WTC11 (cell line): ENCODE measurements around the gene GRIN3B. TPM values are rescaled to one million over a fixed set of nuclear protein-coding genes. Genes with fewer than 3 reads are reported as not detected.
A peak's percentile ranks its signal among the peaks of the same experiment; 100 is the strongest.

Source experiments
- ATAC-seq: fragments of 200-7000 bp; cut with Tn5 transposase; 2 replicates; pipeline ENCODE4 v1.10.0; 2021; ENCODE audit warnings: mild to moderate bottlenecking, moderate library complexity
- CTCF ChIA-PET: fragments of 300-600 bp; sonication (Branson Sonifier 250); formaldehyde crosslinking; loops from one replicate; lab custom pipeline; 2021; ENCODE audit warnings: antibody characterized with exemption; lab: Charles Lee
- POLR2A ChIA-PET: fragments of 350-600 bp; sonication (Branson Sonifier 250); formaldehyde crosslinking; loops from one replicate; lab custom pipeline; 2021; ENCODE audit warnings: antibody characterized with exemption; lab: Charles Lee
- DNase-seq: peaks from one replicate; pipeline ENCODE4 v3.0.0; 2021; ENCODE audit warnings: low spot score
- H3K27ac Mint-ChIP-seq: 2 replicates; pipeline ENCODE4 v1.8.0; 2021; ENCODE audit warnings: mixed read lengths
- H3K27me3 Mint-ChIP-seq: 2 replicates; pipeline ENCODE4 v1.8.0; 2021; ENCODE audit warnings: low read depth, mild to moderate bottlenecking, moderate library complexity, mixed read lengths
- H3K36me3 Mint-ChIP-seq: 2 replicates; pipeline ENCODE4 v1.8.0; 2021; ENCODE audit warnings: mixed read lengths
- H3K4me1 Mint-ChIP-seq: 2 replicates; pipeline ENCODE4 v1.8.0; 2022; ENCODE audit warnings: mixed read lengths
- H3K4me3 Mint-ChIP-seq: 2 replicates; pipeline ENCODE4 v1.8.0; 2021; ENCODE audit warnings: mild to moderate bottlenecking, moderate library complexity, mixed read lengths
- H3K9me3 Mint-ChIP-seq: 2 replicates; pipeline ENCODE4 v1.8.0; 2021; ENCODE audit warnings: mixed read lengths
- CBFB ChIP-seq: sonication (generic); formaldehyde crosslinking; IDR thresholded peaks from 2 replicates; pipeline ENCODE4 v1.8.1; 2022; ENCODE audit warnings: mild to moderate bottlenecking, low read depth, missing genetic modification reagents
- EMX1 ChIP-seq: fragments of 250-450 bp; sonication (Bioruptor Pico); IDR thresholded peaks from 2 replicates; pipeline ENCODE4 v1.8.0; 2021; ENCODE audit warnings: mild to moderate bottlenecking
- HMGA2 ChIP-seq: fragments of 250-450 bp; sonication (Bioruptor Pico); IDR thresholded peaks from 2 replicates; pipeline ENCODE4 v1.4.0; 2021; ENCODE audit warnings: mild to moderate bottlenecking, moderate library complexity
- NR2C2 ChIP-seq: sonication (generic); formaldehyde crosslinking; IDR thresholded peaks from 2 replicates; pipeline ENCODE4 v1.8.0; 2022; ENCODE audit warnings: mild to moderate bottlenecking, missing genetic modification reagents
- PREB ChIP-seq: sonication (generic); formaldehyde crosslinking; IDR thresholded peaks from 2 replicates; pipeline ENCODE4 v1.8.1; 2022; ENCODE audit warnings: mild to moderate bottlenecking, missing genetic modification reagents, moderate library complexity, borderline replicate concordance
- STAT6 ChIP-seq: sonication (generic); formaldehyde crosslinking; conservative IDR thresholded peaks from 2 replicates; pipeline ENCODE4 v1.8.1; 2023; ENCODE audit warnings: mild to moderate bottlenecking, low read depth, missing genetic modification reagents, moderate library complexity
- TCF7 ChIP-seq: sonication (generic); formaldehyde crosslinking; IDR thresholded peaks from 2 replicates; pipeline ENCODE4 v1.8.0; 2022; ENCODE audit warnings: mild to moderate bottlenecking, low read depth, missing genetic modification reagents, moderate library complexity
- USF2 ChIP-seq: sonication (generic); formaldehyde crosslinking; IDR thresholded peaks from 2 replicates; pipeline ENCODE4 v1.8.1; 2023; ENCODE audit warnings: mild to moderate bottlenecking, missing genetic modification reagents, moderate library complexity
- ZNF121 ChIP-seq: sonication (generic); formaldehyde crosslinking; IDR thresholded peaks from 2 replicates; pipeline ENCODE4 v1.8.0; 2023; ENCODE audit warnings: missing genetic modification reagents
- ZNF138 ChIP-seq: sonication (generic); formaldehyde crosslinking; conservative IDR thresholded peaks from 2 replicates; pipeline ENCODE4 v1.8.1; 2022; ENCODE audit warnings: mild to moderate bottlenecking, moderate library complexity, missing genetic modification reagents
- ZNF219 ChIP-seq: sonication (generic); formaldehyde crosslinking; IDR thresholded peaks from 2 replicates; pipeline ENCODE4 v1.8.0; 2023; ENCODE audit warnings: missing genetic modification reagents, mild to moderate bottlenecking, borderline replicate concordance
- ZNF317 ChIP-seq: sonication (generic); formaldehyde crosslinking; IDR thresholded peaks from 2 replicates; pipeline ENCODE4 v1.8.1; 2023; ENCODE audit warnings: low read depth, mild to moderate bottlenecking, moderate library complexity, missing genetic modification reagents, borderline replicate concordance
- ZNF416 ChIP-seq: fragments of 250-450 bp; sonication (Bioruptor Pico); IDR thresholded peaks from 2 replicates; pipeline ENCODE4 v1.9.0; 2021; ENCODE audit warnings: mild to moderate bottlenecking, inconsistent platforms
- ZNF532 ChIP-seq: fragments of 250-450 bp; sonication (Bioruptor Pico); IDR thresholded peaks from 2 replicates; pipeline ENCODE4 v1.9.0; 2021; ENCODE audit warnings: mild to moderate bottlenecking, borderline replicate concordance
- total RNA-seq: library from RNA; stranded (reverse); gene quantifications from 3 replicates; pipeline ENCODE4 v1.2.3, GENCODE V29; 2021
- TF ChIP-seq, protein P1 (sequence below): sonication (generic); formaldehyde crosslinking; IDR thresholded peaks from 2 replicates; pipeline ENCODE4 v1.8.1; 2022; ENCODE audit warnings: low read depth, mild to moderate bottlenecking, moderate library complexity, missing genetic modification reagents, borderline replicate concordance
- TF ChIP-seq, protein P2 (sequence below): fragments of 250-450 bp; sonication (Bioruptor Pico); IDR thresholded peaks from 2 replicates; pipeline ENCODE4 v2.1.2; 2022; ENCODE audit warnings: mild to moderate bottlenecking, moderate library complexity
- TF ChIP-seq, protein P3 (sequence below): fragments of 200-600 bp; IDR thresholded peaks from 2 replicates; pipeline ENCODE4 v1.8.0; 2022; ENCODE audit warnings: antibody characterized with exemption
- TF ChIP-seq, protein P4 (sequence below): sonication (generic); formaldehyde crosslinking; IDR thresholded peaks from 2 replicates; pipeline ENCODE4 v1.8.0; 2023; ENCODE audit warnings: missing genetic modification reagents
- TF ChIP-seq, protein P5 (sequence below): sonication (generic); formaldehyde crosslinking; IDR thresholded peaks from 2 replicates; pipeline ENCODE4 v1.8.1; 2023; ENCODE audit warnings: mild to moderate bottlenecking, moderate library complexity, missing genetic modification reagents

Gene GRIN3B
- total RNA-seq, 1 experiment from 2014 or later = 1.9 TPM

DNA sequence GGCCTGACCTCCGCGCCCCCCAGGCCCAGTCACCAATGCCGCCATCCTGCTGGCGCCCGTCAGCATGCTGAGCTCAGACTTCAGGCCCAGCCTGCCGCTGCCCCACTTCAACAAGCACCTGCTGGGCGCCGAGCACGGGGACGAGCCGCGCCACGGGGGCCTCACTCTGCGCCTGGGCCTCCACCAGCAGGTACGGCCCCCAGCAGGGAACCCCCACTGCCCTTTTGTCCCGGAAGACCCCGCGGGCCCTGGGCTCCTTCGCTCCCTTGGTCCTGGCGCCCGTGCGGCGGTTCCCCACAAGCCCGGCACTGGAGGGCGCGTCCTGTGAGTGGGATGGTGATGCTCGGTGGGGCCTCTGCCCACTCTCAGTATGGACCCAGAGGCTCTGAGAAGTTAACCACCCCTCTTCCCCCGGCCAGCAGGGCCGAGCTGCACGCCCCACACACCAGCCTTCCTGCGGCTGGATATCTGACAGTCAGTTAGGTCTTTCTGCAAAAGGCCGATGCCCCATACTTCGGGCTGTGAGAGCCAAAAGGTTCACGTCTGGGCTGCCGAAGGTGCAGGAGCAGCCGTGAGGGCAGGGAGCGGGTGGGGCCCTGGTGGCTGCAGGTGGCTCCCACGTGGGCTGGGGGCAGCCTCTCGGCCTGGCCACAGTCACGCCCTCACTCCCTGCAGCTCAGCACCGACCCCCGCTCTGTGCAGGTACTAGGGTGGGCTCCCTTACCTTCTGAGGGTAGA lies 8.1 kb upstream of the GRIN3B start (continued):
- TF ChIP-seq ZNF532 (no peak), ZNF416 (CRISPR knock-in tag) (0 out of 2 replicates have a peak, but pooled peaks have one; percentile 52), USF2 (CRISPR knock-in tag) (no peak), ZNF138 (no peak), ZNF219 (CRISPR knock-in tag) (no peak), STAT6 (CRISPR knock-in tag) (no peak), ZNF317 (CRISPR knock-in tag) (no peak), CBFB (CRISPR knock-in tag) (no peak), NR2C2 (CRISPR knock-in tag) (no peak)
- TF ChIP-seq, protein P1, sequence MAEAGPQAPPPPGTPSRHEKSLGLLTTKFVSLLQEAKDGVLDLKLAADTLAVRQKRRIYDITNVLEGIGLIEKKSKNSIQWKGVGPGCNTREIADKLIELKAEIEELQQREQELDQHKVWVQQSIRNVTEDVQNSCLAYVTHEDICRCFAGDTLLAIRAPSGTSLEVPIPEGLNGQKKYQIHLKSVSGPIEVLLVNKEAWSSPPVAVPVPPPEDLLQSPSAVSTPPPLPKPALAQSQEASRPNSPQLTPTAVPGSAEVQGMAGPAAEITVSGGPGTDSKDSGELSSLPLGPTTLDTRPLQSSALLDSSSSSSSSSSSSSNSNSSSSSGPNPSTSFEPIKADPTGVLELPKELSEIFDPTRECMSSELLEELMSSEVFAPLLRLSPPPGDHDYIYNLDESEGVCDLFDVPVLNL (CRISPR knock-in tag) = no peak
- TF ChIP-seq, protein P2, sequence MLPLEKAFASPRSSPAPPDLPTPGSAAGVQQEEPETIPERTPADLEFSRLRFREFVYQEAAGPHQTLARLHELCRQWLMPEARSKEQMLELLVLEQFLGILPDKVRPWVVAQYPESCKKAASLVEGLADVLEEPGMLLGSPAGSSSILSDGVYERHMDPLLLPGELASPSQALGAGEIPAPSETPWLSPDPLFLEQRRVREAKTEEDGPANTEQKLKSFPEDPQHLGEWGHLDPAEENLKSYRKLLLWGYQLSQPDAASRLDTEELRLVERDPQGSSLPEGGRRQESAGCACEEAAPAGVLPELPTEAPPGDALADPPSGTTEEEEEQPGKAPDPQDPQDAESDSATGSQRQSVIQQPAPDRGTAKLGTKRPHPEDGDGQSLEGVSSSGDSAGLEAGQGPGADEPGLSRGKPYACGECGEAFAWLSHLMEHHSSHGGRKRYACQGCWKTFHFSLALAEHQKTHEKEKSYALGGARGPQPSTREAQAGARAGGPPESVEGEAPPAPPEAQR (CRISPR knock-in tag) = no peak
- TF ChIP-seq, protein P3, sequence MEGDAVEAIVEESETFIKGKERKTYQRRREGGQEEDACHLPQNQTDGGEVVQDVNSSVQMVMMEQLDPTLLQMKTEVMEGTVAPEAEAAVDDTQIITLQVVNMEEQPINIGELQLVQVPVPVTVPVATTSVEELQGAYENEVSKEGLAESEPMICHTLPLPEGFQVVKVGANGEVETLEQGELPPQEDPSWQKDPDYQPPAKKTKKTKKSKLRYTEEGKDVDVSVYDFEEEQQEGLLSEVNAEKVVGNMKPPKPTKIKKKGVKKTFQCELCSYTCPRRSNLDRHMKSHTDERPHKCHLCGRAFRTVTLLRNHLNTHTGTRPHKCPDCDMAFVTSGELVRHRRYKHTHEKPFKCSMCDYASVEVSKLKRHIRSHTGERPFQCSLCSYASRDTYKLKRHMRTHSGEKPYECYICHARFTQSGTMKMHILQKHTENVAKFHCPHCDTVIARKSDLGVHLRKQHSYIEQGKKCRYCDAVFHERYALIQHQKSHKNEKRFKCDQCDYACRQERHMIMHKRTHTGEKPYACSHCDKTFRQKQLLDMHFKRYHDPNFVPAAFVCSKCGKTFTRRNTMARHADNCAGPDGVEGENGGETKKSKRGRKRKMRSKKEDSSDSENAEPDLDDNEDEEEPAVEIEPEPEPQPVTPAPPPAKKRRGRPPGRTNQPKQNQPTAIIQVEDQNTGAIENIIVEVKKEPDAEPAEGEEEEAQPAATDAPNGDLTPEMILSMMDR = no peak

DNA sequence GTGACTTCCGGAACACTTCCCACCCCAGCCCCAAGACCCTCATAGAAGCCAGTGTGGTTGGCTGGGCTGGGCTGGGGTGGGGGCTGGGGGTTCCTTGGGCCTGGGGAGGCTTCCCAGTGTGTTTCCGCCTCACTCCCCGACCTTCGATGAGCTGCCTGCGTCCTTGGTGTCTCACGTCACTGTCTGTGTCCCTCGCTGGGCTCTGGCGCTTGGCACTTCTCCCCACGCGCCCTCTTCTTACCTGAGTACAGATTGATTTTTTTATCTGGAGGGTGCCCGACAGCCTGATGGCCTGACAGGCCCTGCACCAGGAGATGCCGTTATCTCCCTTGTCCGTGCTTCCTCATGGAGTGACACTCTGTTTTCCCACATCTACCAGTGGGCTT lies 7.6 kb upstream of the GRIN3B start:
- Mint-ChIP-seq H3K9me3 (no peaks in the 10 kb centered on the region), H3K27ac (peak overlapping the region; percentile 72), H3K27me3 (peaks cover 11% of the 10 kb centered on the region), H3K36me3 (peaks cover 11% of the 10 kb centered on the region), H3K4me1 (peaks cover 5% of the 10 kb centered on the region; the same call in 1 of the 2 replicates), H3K4me3 (no peak overlapping the region)
- POLR2A ChIA-PET = no interaction called here
- CTCF ChIA-PET = no interaction called here
- DNase-seq (no peak), ATAC-seq (no peak)
- TF ChIP-seq TCF7 (CRISPR knock-in tag) (no peak), PREB (CRISPR knock-in tag) (no peak), ZNF219 (CRISPR knock-in tag) (no peak), EMX1 (CRISPR knock-in tag) (no peak), ZNF121 (no peak), HMGA2 (no peak)
- TF ChIP-seq, protein P4, sequence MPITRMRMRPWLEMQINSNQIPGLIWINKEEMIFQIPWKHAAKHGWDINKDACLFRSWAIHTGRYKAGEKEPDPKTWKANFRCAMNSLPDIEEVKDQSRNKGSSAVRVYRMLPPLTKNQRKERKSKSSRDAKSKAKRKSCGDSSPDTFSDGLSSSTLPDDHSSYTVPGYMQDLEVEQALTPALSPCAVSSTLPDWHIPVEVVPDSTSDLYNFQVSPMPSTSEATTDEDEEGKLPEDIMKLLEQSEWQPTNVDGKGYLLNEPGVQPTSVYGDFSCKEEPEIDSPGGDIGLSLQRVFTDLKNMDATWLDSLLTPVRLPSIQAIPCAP (CRISPR knock-in tag) = no peak
- TF ChIP-seq, protein P5, sequence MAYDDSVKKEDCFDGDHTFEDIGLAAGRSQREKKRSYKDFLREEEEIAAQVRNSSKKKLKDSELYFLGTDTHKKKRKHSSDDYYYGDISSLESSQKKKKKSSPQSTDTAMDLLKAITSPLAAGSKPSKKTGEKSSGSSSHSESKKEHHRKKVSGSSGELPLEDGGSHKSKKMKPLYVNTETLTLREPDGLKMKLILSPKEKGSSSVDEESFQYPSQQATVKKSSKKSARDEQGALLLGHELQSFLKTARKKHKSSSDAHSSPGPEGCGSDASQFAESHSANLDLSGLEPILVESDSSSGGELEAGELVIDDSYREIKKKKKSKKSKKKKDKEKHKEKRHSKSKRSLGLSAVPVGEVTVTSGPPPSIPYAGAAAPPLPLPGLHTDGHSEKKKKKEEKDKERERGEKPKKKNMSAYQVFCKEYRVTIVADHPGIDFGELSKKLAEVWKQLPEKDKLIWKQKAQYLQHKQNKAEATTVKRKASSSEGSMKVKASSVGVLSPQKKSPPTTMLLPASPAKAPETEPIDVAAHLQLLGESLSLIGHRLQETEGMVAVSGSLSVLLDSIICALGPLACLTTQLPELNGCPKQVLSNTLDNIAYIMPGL (CRISPR knock-in tag) = no peak
